ENCODE measurements around the gene EIF4A2.

GRCh38 chr3:186821429-186822387, 38.3 kb downstream of the EIF4A2 start:
- TF ChIP-seq CREB1 (IDR thresholded peaks at IDR 0.05) (no peak), CREB1 (CRISPR knock-in tag; IDR thresholded peaks at IDR 0.05) (no peak), ZNF668 (CRISPR knock-in tag; IDR thresholded peaks at IDR 0.05) (no peak), EP400 (IDR thresholded peaks at IDR 0.05) (no peak)
- TF ChIP-seq, protein P1, sequence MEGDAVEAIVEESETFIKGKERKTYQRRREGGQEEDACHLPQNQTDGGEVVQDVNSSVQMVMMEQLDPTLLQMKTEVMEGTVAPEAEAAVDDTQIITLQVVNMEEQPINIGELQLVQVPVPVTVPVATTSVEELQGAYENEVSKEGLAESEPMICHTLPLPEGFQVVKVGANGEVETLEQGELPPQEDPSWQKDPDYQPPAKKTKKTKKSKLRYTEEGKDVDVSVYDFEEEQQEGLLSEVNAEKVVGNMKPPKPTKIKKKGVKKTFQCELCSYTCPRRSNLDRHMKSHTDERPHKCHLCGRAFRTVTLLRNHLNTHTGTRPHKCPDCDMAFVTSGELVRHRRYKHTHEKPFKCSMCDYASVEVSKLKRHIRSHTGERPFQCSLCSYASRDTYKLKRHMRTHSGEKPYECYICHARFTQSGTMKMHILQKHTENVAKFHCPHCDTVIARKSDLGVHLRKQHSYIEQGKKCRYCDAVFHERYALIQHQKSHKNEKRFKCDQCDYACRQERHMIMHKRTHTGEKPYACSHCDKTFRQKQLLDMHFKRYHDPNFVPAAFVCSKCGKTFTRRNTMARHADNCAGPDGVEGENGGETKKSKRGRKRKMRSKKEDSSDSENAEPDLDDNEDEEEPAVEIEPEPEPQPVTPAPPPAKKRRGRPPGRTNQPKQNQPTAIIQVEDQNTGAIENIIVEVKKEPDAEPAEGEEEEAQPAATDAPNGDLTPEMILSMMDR (IDR thresholded peaks at IDR 0.05 in 2 of 3, conservative IDR thresholded peaks at IDR 0.05 in 1 of 3; ENCODE audit: insufficient read depth in 2 of 3, low read depth in 1 of 3, low read length in 3 of 3), result peak; percentile 54 to 84 (median 67); a peak in 5 of 6 replicates

Data from K562 (cell line).